Measurements from ENCODE around the gene BNIP5. TPM values are rescaled to one million over a fixed set of nuclear protein-coding genes. Genes with fewer than 3 reads are reported as not detected.

The BNIP5 gene
- total and polyA plus RNA-seq, 10 donors, result 0.05 TPM; not detected in 9

DNA sequence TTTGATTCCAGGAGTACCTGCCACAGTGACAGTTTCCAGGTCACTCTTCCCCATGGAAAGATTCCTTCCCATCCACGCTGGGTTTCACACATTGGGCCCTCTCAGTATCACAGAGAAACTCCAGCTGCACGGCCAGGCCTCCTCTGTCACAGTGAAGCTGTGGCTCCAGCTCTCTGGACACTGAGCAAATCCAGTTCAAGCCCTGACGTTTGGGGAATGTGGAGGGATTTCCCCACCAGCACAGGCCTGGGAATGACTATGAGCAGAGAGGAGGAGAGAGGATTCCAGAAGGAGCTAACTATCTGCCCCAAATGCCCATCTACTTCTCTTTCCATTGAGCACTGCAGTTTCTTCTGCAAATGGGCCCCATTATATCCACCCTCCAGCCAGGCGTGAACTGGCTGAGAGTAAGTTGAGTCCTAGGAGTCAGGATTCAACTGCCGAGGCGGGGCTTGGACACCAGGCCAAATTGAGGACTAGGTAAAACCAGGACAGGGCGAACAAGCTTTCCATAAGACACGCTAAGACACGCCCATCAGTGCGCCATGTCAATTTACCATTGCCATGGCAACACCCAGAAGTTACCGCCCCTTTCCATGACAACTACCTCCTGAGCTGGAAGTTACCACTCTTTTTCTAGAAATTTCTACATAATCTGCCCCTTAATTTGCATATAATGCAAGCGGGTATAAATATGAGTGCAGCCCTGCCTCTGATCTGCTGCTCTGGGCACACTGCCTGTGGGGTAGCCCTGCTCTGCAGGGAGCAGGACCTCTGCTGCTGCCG, 9.2 kb upstream of the BNIP5 start:
- Histone ChIP-seq H3K36me3 (no peaks in the 10 kb centered on the region), H3K27ac (no peak overlapping the region), H3K4me1 (peaks cover under 1 to 19% (median 11%) of the 10 kb centered on the region in 6 donors), H3K27me3 (replicated peaks in 1 of 7) (peaks cover 0 to 31% (median 4%) of the 10 kb centered on the region in 7 donors), H3K9me3 (no peaks in the 10 kb centered on the region), H3K4me3 (no peak overlapping the region)
- intact Hi-C loops (cut with DNase I; ENCODE audit: low total_unique reads), result no loop called here
- no peak for DNase-seq
- 85 to 89% (median 88%) methylated on average over 13 of the region's 13 CpGs for WGBS, 5 donors
- TF ChIP-seq, protein P1, sequence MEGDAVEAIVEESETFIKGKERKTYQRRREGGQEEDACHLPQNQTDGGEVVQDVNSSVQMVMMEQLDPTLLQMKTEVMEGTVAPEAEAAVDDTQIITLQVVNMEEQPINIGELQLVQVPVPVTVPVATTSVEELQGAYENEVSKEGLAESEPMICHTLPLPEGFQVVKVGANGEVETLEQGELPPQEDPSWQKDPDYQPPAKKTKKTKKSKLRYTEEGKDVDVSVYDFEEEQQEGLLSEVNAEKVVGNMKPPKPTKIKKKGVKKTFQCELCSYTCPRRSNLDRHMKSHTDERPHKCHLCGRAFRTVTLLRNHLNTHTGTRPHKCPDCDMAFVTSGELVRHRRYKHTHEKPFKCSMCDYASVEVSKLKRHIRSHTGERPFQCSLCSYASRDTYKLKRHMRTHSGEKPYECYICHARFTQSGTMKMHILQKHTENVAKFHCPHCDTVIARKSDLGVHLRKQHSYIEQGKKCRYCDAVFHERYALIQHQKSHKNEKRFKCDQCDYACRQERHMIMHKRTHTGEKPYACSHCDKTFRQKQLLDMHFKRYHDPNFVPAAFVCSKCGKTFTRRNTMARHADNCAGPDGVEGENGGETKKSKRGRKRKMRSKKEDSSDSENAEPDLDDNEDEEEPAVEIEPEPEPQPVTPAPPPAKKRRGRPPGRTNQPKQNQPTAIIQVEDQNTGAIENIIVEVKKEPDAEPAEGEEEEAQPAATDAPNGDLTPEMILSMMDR (IDR thresholded peaks at IDR 0.05 in 8 of 11, conservative IDR thresholded peaks at IDR 0.05 in 3 of 11), result no peak
- no peak for TF ChIP-seq POLR2AphosphoS5 (IDR thresholded peaks at IDR 0.05)
- no peak for TF ChIP-seq POLR2A (IDR thresholded peaks at IDR 0.05)

DNA sequence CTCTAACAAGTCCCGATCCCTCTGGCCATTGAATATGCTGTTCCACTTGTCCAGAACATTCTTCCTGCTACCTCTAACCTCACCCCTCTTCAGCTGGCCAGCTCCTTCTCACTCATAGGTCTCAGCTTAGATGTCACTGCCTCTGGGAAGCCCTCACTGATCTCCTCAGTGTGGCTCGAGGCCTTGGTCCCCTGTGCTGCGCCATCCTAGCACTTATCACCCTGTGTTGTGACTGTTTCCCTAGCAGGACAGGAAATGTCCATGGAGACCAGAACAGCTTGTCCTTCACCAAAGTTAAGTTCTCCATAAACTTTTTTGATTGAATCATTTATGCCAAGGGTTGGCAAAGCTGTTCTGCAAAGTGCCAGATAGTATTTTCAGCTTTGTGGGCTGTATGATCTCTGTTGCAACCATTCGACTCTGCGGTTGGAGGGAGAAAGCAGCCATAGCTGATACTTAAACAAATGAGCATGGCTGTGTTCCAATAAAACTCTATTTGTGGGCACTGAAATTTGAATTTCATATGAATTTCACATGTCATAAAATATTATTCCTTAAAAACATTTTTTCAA, 6.5 kb upstream of the BNIP5 start:
- DNase-seq, result no peak
- 65 to 84% (median 69%) methylated on average over 5 of the region's 5 CpGs for WGBS, 5 donors
- no peaks in the 10 kb centered on the region for H3K9me3 ChIP-seq
- peaks cover 3 to 12% (median 9%) of the 10 kb centered on the region in 6 donors for H3K4me1 ChIP-seq
- TF ChIP-seq POLR2A (IDR thresholded peaks at IDR 0.05) (no peak), POLR2AphosphoS5 (IDR thresholded peaks at IDR 0.05) (no peak)
- TF ChIP-seq, protein P1 (IDR thresholded peaks at IDR 0.05 in 8 of 11, conservative IDR thresholded peaks at IDR 0.05 in 3 of 11), result no peak
- intact Hi-C loops (cut with DNase I; ENCODE audit: low total_unique reads), result no loop called here
- H3K36me3 ChIP-seq, result no peaks in the 10 kb centered on the region
- peaks cover 0 to 45% (median 6%) of the 10 kb centered on the region in 7 donors for H3K27me3 ChIP-seq (replicated peaks in 1 of 7)
- H3K4me3 ChIP-seq, result no peak overlapping the region
- no peak overlapping the region for H3K27ac ChIP-seq

DNA sequence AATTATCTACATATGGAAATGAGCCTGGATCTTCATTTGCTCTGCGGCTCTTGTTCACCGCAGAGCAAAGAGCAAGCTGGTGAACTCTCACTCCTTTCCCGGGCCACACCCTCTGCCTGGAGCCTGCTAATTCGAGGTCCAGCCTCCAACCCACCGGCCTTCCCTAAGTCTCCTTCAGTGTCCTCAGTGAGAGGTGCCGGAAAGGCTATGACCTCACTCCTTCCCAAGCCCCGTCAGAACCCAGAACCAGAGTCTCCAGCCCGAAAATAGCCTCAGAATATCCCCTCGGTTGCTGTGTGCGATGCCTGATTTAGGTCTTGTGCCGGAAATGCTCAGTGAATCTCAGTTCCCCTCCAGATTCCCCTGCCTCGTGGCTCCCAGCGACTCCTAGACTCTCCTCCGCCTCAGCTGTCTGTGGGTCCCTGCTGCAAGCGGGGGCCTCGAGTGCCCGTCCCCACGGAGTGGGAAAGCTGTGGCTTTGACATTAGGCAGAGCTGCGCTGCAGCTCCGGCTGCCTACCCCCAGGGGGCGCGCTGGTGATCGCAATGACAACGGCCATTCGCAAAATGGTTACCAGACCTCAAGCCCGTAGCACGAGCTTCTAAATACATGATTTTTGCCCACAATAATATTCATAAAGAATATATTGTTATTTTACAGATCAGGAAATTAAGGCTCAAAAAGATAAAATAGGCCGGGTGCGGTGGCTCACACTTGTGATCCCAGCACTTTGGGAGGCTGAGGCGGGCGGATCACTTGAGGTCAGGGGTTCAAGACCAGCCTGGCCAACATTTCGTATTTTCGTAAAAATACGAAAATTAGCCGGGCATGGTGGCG, 4.1 kb upstream of the BNIP5 start:
- WGBS, 5 donors, result 19 to 26% (median 21%) methylated on average over 31 to 36 of the region's 36 CpGs
- peak overlapping the region in 1 of 8 donors; percentile 41 for H3K4me3 ChIP-seq
- H3K9me3 ChIP-seq, result no peaks in the 10 kb centered on the region
- peak overlapping the region in 1 of 8 donors; percentile 34 for H3K27ac ChIP-seq
- DNase-seq, result peak; percentile 94
- intact Hi-C loops (cut with DNase I; ENCODE audit: low total_unique reads), result no loop called here
- no peaks in the 10 kb centered on the region for H3K36me3 ChIP-seq
- TF ChIP-seq, protein P1 (IDR thresholded peaks at IDR 0.05 in 8 of 11, conservative IDR thresholded peaks at IDR 0.05 in 3 of 11), result peak; percentile 65 to 99 (median 95)
- TF ChIP-seq POLR2A (IDR thresholded peaks at IDR 0.05) (no peak), POLR2AphosphoS5 (IDR thresholded peaks at IDR 0.05) (peak; percentile 19 to 47 (median 29))
- H3K4me1 ChIP-seq, result peaks cover 3 to 23% (median 9%) of the 10 kb centered on the region in 6 donors
- peaks cover 0 to 42% (median 11%) of the 10 kb centered on the region in 7 donors for H3K27me3 ChIP-seq (replicated peaks in 1 of 7)

Data from spleen (tissue), 11 donors.